HL-60 (cell line): ENCODE measurements around the gene AOPEP.

Source experiments
- DNase-seq, 2 experiments: peaks; one replicate each; pipeline ENCODE4 v3.0.0-alpha.2; 2010 to 2020; ENCODE audit warnings: low read depth in 1 of 2, low spot score in 1 of 2
- H3K27ac ChIP-seq: fragments of 250-450 bp; sonication (Bioruptor Pico); replicated peaks from 2 replicates; pipeline ENCODE4 v1.5.1; 2020; ENCODE audit warnings: mild to moderate bottlenecking, moderate library complexity
- H3K27me3 ChIP-seq: fragments of 250-450 bp; sonication (Bioruptor Pico); 2 replicates; pipeline ENCODE4 v1.5.1; 2021; ENCODE audit warnings: mild to moderate bottlenecking, moderate library complexity; ENCODE audit not compliant: insufficient read depth, poor library complexity, severe bottlenecking
- H3K4me3 ChIP-seq: replicated peaks from 2 replicates; pipeline ENCODE4 v1.5.1; 2011; ENCODE audit warnings: mild to moderate bottlenecking, control low read depth, low read length; ENCODE audit not compliant: insufficient read depth
- GABPA ChIP-seq: IDR thresholded peaks from 2 replicates; pipeline ENCODE4 v1.6.1; 2012; ENCODE audit warnings: low read depth
- POLR2AphosphoS5 ChIP-seq: IDR thresholded peaks from 2 replicates; pipeline ENCODE4 v1.6.1; 2012; ENCODE audit warnings: low read depth
- SPI1 ChIP-seq: IDR thresholded peaks from 2 replicates; pipeline ENCODE4 v1.6.1; 2012; ENCODE audit warnings: low read depth, mild to moderate bottlenecking, borderline replicate concordance
- TF ChIP-seq, protein P1 (sequence below): IDR thresholded peaks from 2 replicates; pipeline ENCODE4 v1.6.1; 2012; ENCODE audit warnings: low read depth; ENCODE audit not compliant: insufficient replicate concordance
- TF ChIP-seq, protein P2 (sequence below): IDR thresholded peaks from one replicate; pipeline ENCODE4 v1.5.1; 2011; ENCODE audit warnings: low read length, control low read depth, inconsistent platforms; ENCODE audit not compliant: insufficient read depth

AOPEP gene

DNA sequence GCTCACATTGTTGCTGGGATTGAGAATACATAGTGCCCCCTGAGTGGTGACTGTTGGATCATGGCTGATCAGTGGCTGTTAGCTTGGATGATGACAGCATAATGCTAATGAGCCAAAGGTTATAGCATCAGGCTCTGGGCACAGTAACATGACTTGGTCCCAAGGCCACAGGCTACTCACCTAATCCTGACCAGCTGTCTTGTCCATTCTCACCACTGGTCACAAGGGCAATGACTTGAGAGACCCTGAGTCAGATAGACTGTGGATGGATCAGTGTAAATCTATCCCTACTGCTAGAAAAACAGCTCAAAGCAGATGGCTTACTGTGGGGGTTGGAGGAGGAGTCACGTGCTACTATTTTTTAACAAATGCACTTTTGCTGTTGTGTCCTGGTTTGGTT, 74.7 kb downstream of the AOPEP start:
- no peak for DNase-seq
- Histone ChIP-seq H3K27me3 (no peaks in the 10 kb centered on the region), H3K4me3 (no peak overlapping the region), H3K27ac (no peak overlapping the region)
- TF ChIP-seq GABPA (no peak), SPI1 (no peak), POLR2AphosphoS5 (no peak)
- TF ChIP-seq, protein P1, sequence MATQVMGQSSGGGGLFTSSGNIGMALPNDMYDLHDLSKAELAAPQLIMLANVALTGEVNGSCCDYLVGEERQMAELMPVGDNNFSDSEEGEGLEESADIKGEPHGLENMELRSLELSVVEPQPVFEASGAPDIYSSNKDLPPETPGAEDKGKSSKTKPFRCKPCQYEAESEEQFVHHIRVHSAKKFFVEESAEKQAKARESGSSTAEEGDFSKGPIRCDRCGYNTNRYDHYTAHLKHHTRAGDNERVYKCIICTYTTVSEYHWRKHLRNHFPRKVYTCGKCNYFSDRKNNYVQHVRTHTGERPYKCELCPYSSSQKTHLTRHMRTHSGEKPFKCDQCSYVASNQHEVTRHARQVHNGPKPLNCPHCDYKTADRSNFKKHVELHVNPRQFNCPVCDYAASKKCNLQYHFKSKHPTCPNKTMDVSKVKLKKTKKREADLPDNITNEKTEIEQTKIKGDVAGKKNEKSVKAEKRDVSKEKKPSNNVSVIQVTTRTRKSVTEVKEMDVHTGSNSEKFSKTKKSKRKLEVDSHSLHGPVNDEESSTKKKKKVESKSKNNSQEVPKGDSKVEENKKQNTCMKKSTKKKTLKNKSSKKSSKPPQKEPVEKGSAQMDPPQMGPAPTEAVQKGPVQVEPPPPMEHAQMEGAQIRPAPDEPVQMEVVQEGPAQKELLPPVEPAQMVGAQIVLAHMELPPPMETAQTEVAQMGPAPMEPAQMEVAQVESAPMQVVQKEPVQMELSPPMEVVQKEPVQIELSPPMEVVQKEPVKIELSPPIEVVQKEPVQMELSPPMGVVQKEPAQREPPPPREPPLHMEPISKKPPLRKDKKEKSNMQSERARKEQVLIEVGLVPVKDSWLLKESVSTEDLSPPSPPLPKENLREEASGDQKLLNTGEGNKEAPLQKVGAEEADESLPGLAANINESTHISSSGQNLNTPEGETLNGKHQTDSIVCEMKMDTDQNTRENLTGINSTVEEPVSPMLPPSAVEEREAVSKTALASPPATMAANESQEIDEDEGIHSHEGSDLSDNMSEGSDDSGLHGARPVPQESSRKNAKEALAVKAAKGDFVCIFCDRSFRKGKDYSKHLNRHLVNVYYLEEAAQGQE = no peak
- TF ChIP-seq, protein P2, sequence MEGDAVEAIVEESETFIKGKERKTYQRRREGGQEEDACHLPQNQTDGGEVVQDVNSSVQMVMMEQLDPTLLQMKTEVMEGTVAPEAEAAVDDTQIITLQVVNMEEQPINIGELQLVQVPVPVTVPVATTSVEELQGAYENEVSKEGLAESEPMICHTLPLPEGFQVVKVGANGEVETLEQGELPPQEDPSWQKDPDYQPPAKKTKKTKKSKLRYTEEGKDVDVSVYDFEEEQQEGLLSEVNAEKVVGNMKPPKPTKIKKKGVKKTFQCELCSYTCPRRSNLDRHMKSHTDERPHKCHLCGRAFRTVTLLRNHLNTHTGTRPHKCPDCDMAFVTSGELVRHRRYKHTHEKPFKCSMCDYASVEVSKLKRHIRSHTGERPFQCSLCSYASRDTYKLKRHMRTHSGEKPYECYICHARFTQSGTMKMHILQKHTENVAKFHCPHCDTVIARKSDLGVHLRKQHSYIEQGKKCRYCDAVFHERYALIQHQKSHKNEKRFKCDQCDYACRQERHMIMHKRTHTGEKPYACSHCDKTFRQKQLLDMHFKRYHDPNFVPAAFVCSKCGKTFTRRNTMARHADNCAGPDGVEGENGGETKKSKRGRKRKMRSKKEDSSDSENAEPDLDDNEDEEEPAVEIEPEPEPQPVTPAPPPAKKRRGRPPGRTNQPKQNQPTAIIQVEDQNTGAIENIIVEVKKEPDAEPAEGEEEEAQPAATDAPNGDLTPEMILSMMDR = no peak

DNA sequence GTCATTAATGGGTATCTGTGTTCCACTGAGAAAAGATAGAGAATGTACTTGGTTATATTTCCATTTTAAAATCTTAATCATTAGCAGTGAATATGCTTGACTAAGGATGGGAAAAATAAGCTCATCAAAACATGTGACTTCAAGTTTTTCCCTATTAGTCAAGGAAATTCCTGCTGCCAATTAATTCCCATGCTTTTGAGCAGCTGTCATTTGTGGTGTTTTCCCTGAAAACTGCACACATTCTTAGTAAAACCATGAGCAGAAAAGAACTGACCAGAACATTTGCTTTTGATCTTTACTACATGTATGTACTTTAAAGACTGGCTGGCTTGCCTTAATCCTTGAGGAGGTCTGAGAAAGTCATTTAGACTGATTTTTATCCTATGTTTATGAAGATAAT, 75.2 kb downstream of the AOPEP start:
- no peak for DNase-seq
- H3K27ac ChIP-seq = no peak overlapping the region
- H3K4me3 ChIP-seq = no peak overlapping the region
- no peaks in the 10 kb centered on the region for H3K27me3 ChIP-seq
- TF ChIP-seq GABPA = no peak
- TF ChIP-seq, protein P1 = no peak
- TF ChIP-seq, protein P2 = no peak
- no peak for TF ChIP-seq SPI1
- no peak for TF ChIP-seq POLR2AphosphoS5

DNA sequence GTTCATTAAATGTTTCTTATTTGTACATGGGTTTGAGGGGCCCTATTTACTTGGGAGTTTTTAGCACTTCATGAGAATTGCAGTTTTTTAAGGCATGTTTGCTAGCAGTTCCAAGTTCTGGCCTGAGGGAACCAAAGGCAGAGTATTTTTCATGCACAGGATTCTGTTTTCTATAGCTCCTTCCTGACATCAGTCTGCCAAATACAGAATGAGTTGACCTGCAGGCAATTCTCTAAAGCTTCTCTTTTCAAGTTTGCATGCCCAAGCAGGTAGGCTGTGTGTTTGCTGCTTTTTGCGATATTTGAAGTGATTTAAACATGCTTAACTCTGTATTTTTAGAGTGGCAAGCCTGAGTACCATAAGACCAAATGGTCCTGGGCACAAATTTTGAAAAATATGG, 75.8 kb downstream of the AOPEP start:
- Histone ChIP-seq H3K27me3 (no peaks in the 10 kb centered on the region), H3K27ac (no peak overlapping the region), H3K4me3 (no peak overlapping the region)
- TF ChIP-seq, protein P1 = no peak
- no peak for TF ChIP-seq SPI1
- TF ChIP-seq POLR2AphosphoS5 = no peak
- DNase-seq = no peak

DNA sequence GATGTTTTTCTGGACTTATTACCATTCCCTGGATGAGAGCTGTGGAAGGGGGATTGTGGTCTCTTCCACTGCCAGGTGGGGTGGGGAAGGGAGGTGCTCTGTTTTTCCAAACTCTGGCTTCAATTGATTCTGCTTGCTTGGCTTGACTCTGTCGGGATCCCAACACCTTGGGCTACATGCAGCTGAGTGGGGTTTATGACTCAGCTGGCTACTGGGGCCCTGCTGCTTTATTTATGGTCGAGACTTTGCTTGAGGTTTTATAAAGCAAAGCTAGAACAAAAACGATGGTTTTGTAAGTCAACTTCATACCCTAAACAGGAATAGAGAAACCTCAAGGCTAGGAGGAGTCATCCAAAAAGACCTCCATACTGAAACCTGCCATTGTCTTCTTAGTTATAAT, 76.3 kb downstream of the AOPEP start:
- no peak overlapping the region for H3K4me3 ChIP-seq
- DNase-seq = no peak
- H3K27ac ChIP-seq = no peak overlapping the region
- TF ChIP-seq, protein P2 = no peak
- H3K27me3 ChIP-seq = no peaks in the 10 kb centered on the region
